HepG2 (cell line): ENCODE results near the gene GNG7. TPM values are rescaled to one million over a fixed set of nuclear protein-coding genes. Genes with fewer than 3 reads are reported as not detected.
A peak's percentile ranks its signal among the peaks of the same experiment; 100 is the strongest.

Experiments
- ATAC-seq: fragments of 200-7000 bp; cut with Tn5 transposase; 3 replicates; pipeline ENCODE4 v1.9.1; 2020; ENCODE audit warnings: mild to moderate bottlenecking, moderate library complexity
- BruUV-seq: library from RNA; stranded (reverse); fragments of 400-500 nt; replicated peaks from 2 replicates; lab custom pipeline; 2021; lab: Mats Ljungman, UMichigan
- CTCF ChIA-PET: fragments of 300-600 bp; formaldehyde crosslinking; extraction: SDS; loops from one replicate; lab custom pipeline; 2021; ENCODE audit warnings: low total read pairs, inconsistent platforms, low intra/inter-chr PET ratio; lab: Yijun Ruan, JAX
- POLR2A ChIA-PET: fragments of 350-600 bp; sonication (Branson Sonifier 250); formaldehyde crosslinking; loops from one replicate; lab custom pipeline; 2020; ENCODE audit warnings: antibody characterized with exemption, inconsistent platforms; lab: Yijun Ruan, JAX
- DNase-seq: peaks from one replicate; pipeline ENCODE4 v3.0.0-alpha.2; 2015; ENCODE audit warnings: low spot score
- FAIRE-seq: peaks from 3 replicates; lab custom pipeline; 2011; peaks lifted over from hg19 to GRCh38; lab: Jason Lieb, UNC
- H2AFZ ChIP-seq: one replicate; pipeline ENCODE4 v1.6.1; 2011; ENCODE audit warnings: low read length, inconsistent platforms
- H3K27ac ChIP-seq: fragments of 300-600 bp; 3 replicates; pipeline ENCODE4 v1.8.0; 2011; ENCODE audit warnings: mixed run types, mild to moderate bottlenecking, mixed read lengths, low read length, inconsistent platforms; ENCODE audit not compliant: insufficient read depth; ENCODE audit errors: extremely low read length
- H3K27me3 ChIP-seq, 2 experiments: fragments of 200-600 bp in 1 of 2; 2 replicates in 1 of 2; 3 replicates in 1 of 2; pipeline versions ENCODE4 v1.6.0 to v1.8.0; 2011; ENCODE audit warnings: low read length in 2 of 2, mild to moderate bottlenecking in 2 of 2, moderate library complexity in 2 of 2, inconsistent platforms in 1 of 2; ENCODE audit not compliant: insufficient read depth in 2 of 2, control insufficient read depth in 1 of 2
- H3K36me3 ChIP-seq, 2 experiments: fragments of 200-600 bp in 1 of 2; replicated peaks in 1 of 2; 2 replicates in 1 of 2; 3 replicates in 1 of 2; pipeline versions ENCODE4 v1.5.1 to v1.8.0; 2011; ENCODE audit warnings: low read length in 2 of 2, inconsistent platforms in 1 of 2; ENCODE audit not compliant: insufficient read depth in 2 of 2, control insufficient read depth in 1 of 2
- H3K4me1 ChIP-seq: 2 replicates; pipeline ENCODE4 v1.5.1; 2012; ENCODE audit warnings: low read length, inconsistent platforms; ENCODE audit not compliant: insufficient read depth
- H3K4me2 ChIP-seq: 2 replicates; pipeline ENCODE4 v1.6.0; 2011; ENCODE audit warnings: low read depth, low read length, inconsistent platforms
- H3K4me3 ChIP-seq, 3 experiments: fragments of 200-600 bp in 1 of 3; sonication (generic), shearing (Covaris generic) in 1 of 3; replicated peaks in 1 of 3; 2 replicates each; pipeline ENCODE4 v1.5.1; 2011 to 2016; ENCODE audit warnings: low read length in 3 of 3, inconsistent platforms in 2 of 3, low read depth in 2 of 3, mild to moderate bottlenecking in 2 of 3, control low read depth in 1 of 3, mixed read lengths in 1 of 3; ENCODE audit not compliant: insufficient read depth in 1 of 3
- H3K79me2 ChIP-seq: one replicate; pipeline ENCODE4 v1.6.1; 2011; ENCODE audit warnings: low read length, inconsistent platforms; ENCODE audit not compliant: insufficient read depth
- H3K9ac ChIP-seq: 2 replicates; pipeline ENCODE4 v1.6.0; 2011; ENCODE audit warnings: mild to moderate bottlenecking, low read depth, low read length, inconsistent platforms; ENCODE audit not compliant: insufficient read depth
- H3K9me3 ChIP-seq: 2 replicates; pipeline ENCODE4 v1.5.1; 2012; ENCODE audit warnings: mild to moderate bottlenecking, low read length
- H4K20me1 ChIP-seq: 2 replicates; pipeline ENCODE4 v1.6.0; 2011; ENCODE audit warnings: inconsistent platforms, mild to moderate bottlenecking, low read length, moderate library complexity; ENCODE audit not compliant: insufficient read depth
- ARID5B ChIP-seq: IDR thresholded peaks from 2 replicates; pipeline ENCODE4 v1.4.0; 2020; ENCODE audit warnings: mild to moderate bottlenecking, missing genetic modification reagents
- E2F5 ChIP-seq: sonication (generic); formaldehyde crosslinking; conservative IDR thresholded peaks from 2 replicates; pipeline ENCODE4 v1.4.0; 2020; ENCODE audit warnings: missing genetic modification reagents
- KDM5A ChIP-seq: fragments of 200-600 bp; sonication (generic); IDR thresholded peaks from 2 replicates; pipeline ENCODE4 v1.7.0; 2018; ENCODE audit warnings: antibody characterized with exemption, mild to moderate bottlenecking, low read length, borderline replicate concordance
- LCORL ChIP-seq, 2 experiments: fragments of 450-650 bp in 1 of 2; sonication (generic) in 1 of 2; formaldehyde crosslinking in 1 of 2; IDR thresholded peaks; 2 replicates each; pipeline versions ENCODE4 v1.5.0 to v1.6.1; 2017 to 2020; ENCODE audit warnings: antibody characterized with exemption in 1 of 2, missing genetic modification reagents in 1 of 2
- NFKB2 ChIP-seq: sonication (generic); formaldehyde crosslinking; IDR thresholded peaks from 2 replicates; pipeline ENCODE4 v1.4.0; 2020; ENCODE audit warnings: missing genetic modification reagents, borderline replicate concordance
- NR2F2 ChIP-seq: IDR thresholded peaks from 2 replicates; pipeline ENCODE4 v1.6.1; 2012; ENCODE audit warnings: low read depth, inconsistent platforms, borderline replicate concordance
- PHF21A ChIP-seq: sonication (generic); formaldehyde crosslinking; IDR thresholded peaks from 2 replicates; pipeline ENCODE4 v1.5.0; 2020; ENCODE audit warnings: mild to moderate bottlenecking, missing genetic modification reagents
- RARA ChIP-seq: IDR thresholded peaks from 2 replicates; pipeline ENCODE4 v1.6.1; 2016; ENCODE audit warnings: missing genetic modification reagents, missing compliant biosample characterization
- SALL1 ChIP-seq: sonication (generic); formaldehyde crosslinking; IDR thresholded peaks from 2 replicates; pipeline ENCODE4 v1.8.0; 2022; ENCODE audit warnings: mild to moderate bottlenecking, missing genetic modification reagents
- SIX1 ChIP-seq: sonication (generic); formaldehyde crosslinking; IDR thresholded peaks from 2 replicates; pipeline ENCODE4 v1.4.0; 2020; ENCODE audit warnings: missing genetic modification reagents, borderline replicate concordance
- SNAI1 ChIP-seq: sonication (generic); formaldehyde crosslinking; IDR thresholded peaks from 2 replicates; pipeline ENCODE4 v1.5.0; 2020; ENCODE audit warnings: mild to moderate bottlenecking, missing genetic modification reagents, borderline replicate concordance
- SP1 ChIP-seq, 2 experiments: fragments of 450-650 bp in 1 of 2; sonication (generic) in 1 of 2; formaldehyde crosslinking in 1 of 2; IDR thresholded peaks; 2 replicates each; pipeline versions ENCODE4 v1.4.0 to v1.6.1; 2016 to 2020; ENCODE audit warnings: missing genetic modification reagents in 1 of 2
- THRA ChIP-seq: sonication (generic); formaldehyde crosslinking; IDR thresholded peaks from 2 replicates; pipeline ENCODE4 v1.4.0; 2020; ENCODE audit warnings: missing genetic modification reagents, borderline replicate concordance
- ZBTB49 ChIP-seq: sonication (generic); formaldehyde crosslinking; IDR thresholded peaks from 2 replicates; pipeline ENCODE4 v1.4.0; 2020; ENCODE audit warnings: missing genetic modification reagents, borderline replicate concordance
- ZNF670 ChIP-seq: sonication (generic); formaldehyde crosslinking; IDR thresholded peaks from 2 replicates; pipeline ENCODE4 v1.8.0; 2022; ENCODE audit warnings: mild to moderate bottlenecking, missing genetic modification reagents, borderline replicate concordance
- WGBS: methylation state at CpG from one replicate; pipeline ENCODE4 v1.1.6; 2017; ENCODE audit warnings: low lambda C conversion rate; 5-methylcytosine and 5-hydroxymethylcytosine counted together
- in situ Hi-C: cut with HindIII; loops from 2 replicates; pipeline ENCODE4 v1.10.0; 2017; ENCODE audit warnings: low pct_unique_long_range_greater_than_20kb; ENCODE audit not compliant: extremely low pct_ligation_motif_present
- intact Hi-C: fragments of 100-400 bp; cut with micrococcal nuclease; formaldehyde crosslinking; loops from one replicate; pipeline ENCODE4 v1.10.0; 2022; ENCODE audit not compliant: unreplicated experiment
- polyA plus RNA-seq, 8 experiments: library from polyadenylated mRNA; depleted of rRNA in 3 of 8; stranded (reverse) in 7 of 8; unstranded in 1 of 8; fragments of >200 nt; fragmentation: Illumina TruSeq in 4 of 8; extraction: Trizol in 4 of 8; gene quantifications; 2 replicates each; pipeline versions ENCODE4 v1.2.1 to v1.2.3, GENCODE V29; 2011 to 2016; ENCODE audit warnings: low read depth in 4 of 8, missing spikeins in 1 of 8, mixed read lengths in 1 of 8; ENCODE audit not compliant: insufficient read depth in 1 of 8
- total RNA-seq, 5 experiments: library from RNA; depleted of rRNA; stranded (reverse); fragments of >200 nt; fragmentation: Illumina TruSeq; extraction: Trizol; gene quantifications; 2 replicates each; pipeline ENCODE4 v1.2.3, GENCODE V29; 2016; ENCODE audit warnings: low read depth in 1 of 5

The GNG7 gene
- total and polyA plus RNA-seq, 2 of the 13 experiments (the other 11 are each of a cell fraction or from before 2014, with no cell fraction given): 1.4 to 3.3 TPM

- FAIRE-seq: no peak
- 0 out of 2 replicates have a peak overlapping the region, but pooled peaks have one; percentile 14 for H3K9ac ChIP-seq
- H2AFZ ChIP-seq: no peak overlapping the region
- H3K4me2 ChIP-seq: peak overlapping the region; percentile 39
- peak; percentile 68 for DNase-seq
- H3K4me3 ChIP-seq: peak overlapping the region in 1 of 3 experiments; percentile 0; a peak in 1 of 6 replicates
- H3K9me3 ChIP-seq: peaks cover 11% of the 10 kb centered on the region
- no TSS peak for BruUV-seq
- in situ Hi-C loops (no loop called here), intact Hi-C loops (no loop called here)
- ChIA-PET CTCF (no interaction called here), POLR2A (interaction anchor here (1.0 to 2.0 kb wide), 2 partner anchors 13 to 151 kb away, joined by 4 to 6 read pairs; partner anchors contain the start of gene GADD45B)
- H3K36me3 ChIP-seq: no peaks in the 10 kb centered on the region
- ATAC-seq: peak; percentile 64
- H3K79me2 ChIP-seq: no peaks in the 10 kb centered on the region
- no peaks in the 10 kb centered on the region for H3K27me3 ChIP-seq
- no peak overlapping the region for H3K27ac ChIP-seq
- peaks cover 53% of the 10 kb centered on the region for H3K4me1 ChIP-seq
- 8% methylated on average over 5 of the region's 17 CpGs for WGBS
- H4K20me1 ChIP-seq: no peaks in the 10 kb centered on the region
- TF ChIP-seq RARA (CRISPR knock-in tag) (no peak; the same call in 1 of the 2 replicates), PHF21A (CRISPR knock-in tag) (no peak), LCORL (IDR thresholded peaks at IDR 0.05) (no peak), LCORL (CRISPR knock-in tag; IDR thresholded peaks at IDR 0.05) (no peak), NR2F2 (no peak), KDM5A (no peak), SIX1 (CRISPR knock-in tag) (no peak), ZBTB49 (no peak), E2F5 (CRISPR knock-in tag) (no peak), THRA (CRISPR knock-in tag) (no peak), ARID5B (CRISPR knock-in tag) (0 out of 2 replicates have a peak, but pooled peaks have one; percentile 35), SP1 (IDR thresholded peaks at IDR 0.05) (no peak), SP1 (CRISPR knock-in tag; IDR thresholded peaks at IDR 0.05) (no peak), SALL1 (CRISPR knock-in tag) (peak; percentile 49; the same call in 1 of the 2 replicates), ZNF670 (no peak), SNAI1 (CRISPR knock-in tag) (no peak), NFKB2 (CRISPR knock-in tag) (no peak)
Observed at GRCh38 chr19:2627319-2627829, 75.1 kb downstream of the GNG7 start.
